ENCODE results near the gene MDN1.
"Not testable (repeated sequence)": the region's sequence is repeated elsewhere in the genome, so short reads cannot be mapped to it uniquely, and the experiment has no call there.

Gene MDN1

GRCh38 chr6:89775150-89775549 is 44.4 kb downstream of the MDN1 start:
- no peak for DNase-seq (ENCODE audit: low spot score)

- no peak for DNase-seq (ENCODE audit: low spot score)
Observed at GRCh38 chr6:89769572-89769971, 50.0 kb downstream of the MDN1 start.

DNA sequence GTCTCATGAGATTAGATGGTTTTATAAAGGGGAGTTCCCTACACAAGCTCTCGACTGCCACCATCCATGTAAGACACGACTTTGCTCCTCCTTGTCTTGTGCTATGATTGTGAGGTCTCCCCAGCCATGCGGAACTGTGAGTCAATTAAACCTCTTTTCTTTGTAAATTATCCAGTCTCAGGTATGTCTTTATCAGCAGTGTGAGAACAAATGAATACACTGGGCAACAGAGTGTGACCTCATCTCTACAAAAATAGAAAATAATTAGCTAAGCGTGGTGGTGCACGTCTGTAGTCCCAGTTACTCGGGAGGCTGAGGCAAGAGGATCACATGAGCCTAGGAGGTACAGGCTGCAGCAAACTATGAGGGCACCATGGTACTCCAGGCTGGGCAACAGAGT is 51.3 kb downstream of the MDN1 start:
- DNase-seq (ENCODE audit: low spot score), result no peak

GRCh38 chr6:89763550-89763949 is 56.0 kb downstream of the MDN1 start:
- DNase-seq (ENCODE audit: low spot score), result no peak

DNA sequence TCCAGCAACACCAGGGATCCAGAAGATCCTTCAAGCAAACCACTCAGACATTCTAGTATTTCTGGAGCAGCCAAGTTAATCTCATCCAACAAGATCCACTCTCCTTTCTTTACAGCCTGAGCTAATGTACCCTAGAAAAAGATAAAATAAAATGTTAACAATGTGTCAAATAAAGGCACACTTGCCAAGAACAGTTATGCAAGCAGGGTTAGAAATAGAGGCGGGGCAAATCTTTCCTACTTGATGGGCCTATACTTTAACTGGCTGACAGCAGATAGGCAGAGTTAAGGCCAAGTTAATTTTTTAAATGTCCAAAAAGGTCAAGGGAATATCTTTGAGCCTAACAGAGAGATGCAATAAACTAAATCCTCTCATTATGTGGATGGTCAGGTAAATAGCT is 60.8 kb downstream of the MDN1 start:
- DNase-seq (ENCODE audit: low spot score), result no peak

GRCh38 chr6:89750338-89750737 is 69.3 kb downstream of the MDN1 start:
- DNase-seq (ENCODE audit: low spot score), result no peak

GRCh38 chr6:89749918-89750317 is 69.7 kb downstream of the MDN1 start:
- no peak for DNase-seq (ENCODE audit: low spot score)

- DNase-seq (ENCODE audit: low spot score), result no peak
Observed at GRCh38 chr6:89745716-89746115, 73.9 kb downstream of the MDN1 start.

DNA sequence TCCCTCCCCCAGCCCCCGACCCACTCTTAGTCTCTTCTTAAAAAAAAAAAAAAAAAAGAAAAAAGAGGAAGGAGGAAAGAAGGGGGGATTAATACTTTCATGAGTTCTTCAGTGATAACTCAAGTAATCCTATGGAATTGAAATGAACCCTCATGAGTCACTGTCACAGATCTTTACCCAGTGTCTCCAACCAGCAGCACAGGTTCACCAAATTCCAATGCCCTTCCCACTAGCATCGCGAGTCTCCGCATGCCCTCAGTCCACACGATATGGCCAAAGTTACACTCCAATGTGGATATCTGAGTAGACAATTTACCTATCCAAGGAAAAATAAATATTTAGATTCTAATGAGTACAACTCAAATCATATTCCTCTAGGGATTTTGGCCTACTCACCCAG is 74.5 kb downstream of the MDN1 start:
- DNase-seq (ENCODE audit: low spot score), result no peak

DNA sequence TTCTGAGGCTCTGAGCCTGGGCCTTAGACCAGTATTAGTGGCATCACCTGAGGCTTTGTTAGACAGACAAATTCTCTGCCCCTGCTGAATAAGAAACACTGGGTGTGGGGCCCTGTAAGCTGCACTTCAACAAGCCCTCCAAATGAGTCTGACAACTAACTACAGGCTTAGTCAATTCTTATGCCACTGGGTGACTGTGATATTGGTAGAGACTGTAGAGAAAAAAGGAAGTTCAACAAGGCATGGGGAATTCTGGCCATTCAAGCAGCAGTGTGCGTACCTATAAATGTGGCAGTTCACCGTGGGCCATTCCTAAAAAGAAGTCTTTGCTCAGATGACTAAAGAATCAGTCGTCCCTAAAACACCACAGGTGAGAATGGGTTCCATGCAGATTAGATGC is 82.7 kb downstream of the MDN1 start:
- DNase-seq (ENCODE audit: low spot score), result no peak

- DNase-seq (ENCODE audit: low spot score), result peak; percentile 7
Observed at GRCh38 chr6:89734526-89734925, 85.1 kb downstream of the MDN1 start.

GRCh38 chr6:89731924-89732567 is 87.5 kb downstream of the MDN1 start:
- DNase-seq (ENCODE audit: low spot score), result no peak

DNA sequence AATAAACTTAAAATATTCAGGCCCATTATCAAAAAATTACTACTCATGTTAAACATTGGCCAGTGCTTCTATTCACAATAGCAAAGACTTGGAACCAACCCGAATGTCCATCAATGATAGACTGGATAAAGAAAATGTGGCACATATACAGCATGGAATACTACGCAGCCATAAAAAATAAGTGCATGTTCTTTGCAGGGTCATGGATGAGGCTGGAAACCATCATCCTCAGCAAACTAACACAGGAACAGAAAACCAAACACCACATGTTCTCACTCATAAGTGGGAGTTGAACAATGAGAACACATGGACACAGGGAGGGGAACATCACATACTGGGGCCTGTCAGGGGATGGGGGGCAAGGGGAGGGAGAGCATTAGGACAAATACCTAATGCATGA is 88.3 kb downstream of the MDN1 start:
- not testable (repeated sequence) for DNase-seq (ENCODE audit: low spot score)

DNA sequence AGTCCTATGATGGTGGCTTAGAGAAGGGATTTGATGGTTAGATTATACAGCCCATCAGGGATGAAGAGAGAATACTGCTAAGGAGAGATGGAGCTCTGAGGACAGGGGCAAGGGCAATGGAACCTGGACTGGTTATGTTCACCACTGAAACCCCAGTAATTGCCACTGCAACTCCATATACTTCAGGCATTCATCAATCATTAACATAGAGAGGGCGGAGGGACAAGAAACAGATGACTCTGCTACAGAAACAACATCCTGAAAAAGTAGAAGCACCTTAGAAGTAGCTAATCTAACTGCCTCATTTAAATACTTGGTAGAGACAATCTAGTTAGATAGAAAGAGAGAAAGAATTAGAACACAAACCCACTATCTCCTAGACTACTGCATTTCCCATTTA is 89.8 kb downstream of the MDN1 start:
- no peak for DNase-seq (ENCODE audit: low spot score)

GRCh38 chr6:89727501-89727900 is 92.1 kb downstream of the MDN1 start:
- no peak for DNase-seq (ENCODE audit: low spot score)

GRCh38 chr6:89724981-89725380 is 94.6 kb downstream of the MDN1 start:
- no peak for DNase-seq (ENCODE audit: low spot score)

- no peak for DNase-seq (ENCODE audit: low spot score)
Observed at GRCh38 chr6:89723046-89723445, 96.5 kb downstream of the MDN1 start.

GRCh38 chr6:89716532-89716931 is 103.1 kb downstream of the MDN1 start:
- DNase-seq (ENCODE audit: low spot score), result peak; percentile 3

DNA sequence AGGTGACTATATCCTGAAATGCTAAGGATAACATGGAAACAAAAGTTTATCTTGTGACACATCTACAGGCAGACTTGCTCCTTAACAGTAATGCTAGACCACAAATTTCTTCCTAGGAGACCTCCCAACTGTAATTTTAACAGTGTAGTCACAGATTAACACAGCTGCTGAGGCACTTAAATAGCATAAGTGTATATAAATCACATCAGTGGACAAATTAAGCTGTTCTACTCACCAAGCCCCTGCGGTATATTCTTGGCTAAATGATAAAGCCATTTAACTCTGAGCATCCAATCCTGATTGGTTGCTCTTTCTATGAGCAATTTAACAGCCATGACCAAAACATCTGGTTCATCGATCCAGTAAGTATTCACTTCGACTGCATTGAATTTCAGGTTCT is 107.8 kb downstream of the MDN1 start:
- DNase-seq (ENCODE audit: low spot score), result no peak

DNA sequence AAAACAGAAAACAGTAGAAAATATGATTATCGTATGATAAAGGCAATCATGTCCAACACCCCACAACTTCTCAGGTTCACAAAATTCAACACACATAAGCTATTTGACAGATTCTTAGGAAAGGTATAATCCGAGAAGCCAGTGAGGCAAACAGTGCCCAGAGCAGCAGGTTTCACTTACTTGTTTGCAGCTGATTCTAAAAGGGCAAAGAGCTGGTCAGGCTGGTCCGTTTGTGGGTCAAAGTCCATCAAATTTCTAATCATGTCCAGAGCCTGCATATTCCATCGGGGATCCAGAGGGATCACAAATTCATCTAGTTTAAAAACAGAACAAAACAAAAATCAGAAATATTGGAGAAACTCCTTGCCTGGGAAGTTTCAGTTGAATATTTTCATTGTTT is 111.3 kb downstream of the MDN1 start:
- no peak for DNase-seq (ENCODE audit: low spot score)

- no peak for DNase-seq (ENCODE audit: low spot score)
Observed at GRCh38 chr6:89707766-89708165, 111.8 kb downstream of the MDN1 start.

DNA sequence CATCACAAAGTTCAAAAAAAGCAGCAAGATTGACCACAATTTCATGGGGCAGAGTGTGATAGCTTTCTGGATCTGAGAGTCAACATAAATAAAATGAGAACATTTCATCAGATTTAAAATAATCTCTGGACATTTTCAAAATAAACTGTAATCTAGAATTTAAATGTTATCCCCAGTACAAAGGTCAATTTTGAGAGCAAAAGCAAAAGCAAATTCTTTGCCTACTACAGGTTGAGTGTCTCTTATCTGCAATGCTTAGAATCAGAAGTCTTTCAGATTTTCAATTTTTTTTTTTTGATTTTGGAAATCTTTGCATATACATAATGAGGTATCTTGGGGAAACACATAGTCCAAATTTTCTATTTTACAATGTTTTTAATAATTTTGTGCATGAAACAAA is 113.5 kb downstream of the MDN1 start:
- DNase-seq (ENCODE audit: low spot score), result no peak

GRCh38 chr6:89703292-89703691 is 116.3 kb downstream of the MDN1 start:
- DNase-seq (ENCODE audit: low spot score), result no peak

- no peak for DNase-seq (ENCODE audit: low spot score)
Observed at GRCh38 chr6:89702349-89702748, 117.2 kb downstream of the MDN1 start.

GRCh38 chr6:89695667-89696066 is 123.9 kb downstream of the MDN1 start:
- DNase-seq (ENCODE audit: low spot score), result no peak

All from globus pallidus (tissue), 1 donor.